HG03575 (cell line): Measurements from ENCODE around the gene ZNF44.
"Not testable (repeated sequence)": the region's sequence is repeated elsewhere in the genome, so short reads cannot be mapped to it uniquely, and the experiment has no call there.

ENCODE experiments used
- ATAC-seq: cut with Tn5 transposase; IDR thresholded peaks from one replicate; pipeline ENCODE4 v1.9.1; 2021; ENCODE audit not compliant: unreplicated experiment, insufficient number of reproducible peaks, low FRiP score; ENCODE audit errors: extremely low read depth

ZNF44 gene

DNA sequence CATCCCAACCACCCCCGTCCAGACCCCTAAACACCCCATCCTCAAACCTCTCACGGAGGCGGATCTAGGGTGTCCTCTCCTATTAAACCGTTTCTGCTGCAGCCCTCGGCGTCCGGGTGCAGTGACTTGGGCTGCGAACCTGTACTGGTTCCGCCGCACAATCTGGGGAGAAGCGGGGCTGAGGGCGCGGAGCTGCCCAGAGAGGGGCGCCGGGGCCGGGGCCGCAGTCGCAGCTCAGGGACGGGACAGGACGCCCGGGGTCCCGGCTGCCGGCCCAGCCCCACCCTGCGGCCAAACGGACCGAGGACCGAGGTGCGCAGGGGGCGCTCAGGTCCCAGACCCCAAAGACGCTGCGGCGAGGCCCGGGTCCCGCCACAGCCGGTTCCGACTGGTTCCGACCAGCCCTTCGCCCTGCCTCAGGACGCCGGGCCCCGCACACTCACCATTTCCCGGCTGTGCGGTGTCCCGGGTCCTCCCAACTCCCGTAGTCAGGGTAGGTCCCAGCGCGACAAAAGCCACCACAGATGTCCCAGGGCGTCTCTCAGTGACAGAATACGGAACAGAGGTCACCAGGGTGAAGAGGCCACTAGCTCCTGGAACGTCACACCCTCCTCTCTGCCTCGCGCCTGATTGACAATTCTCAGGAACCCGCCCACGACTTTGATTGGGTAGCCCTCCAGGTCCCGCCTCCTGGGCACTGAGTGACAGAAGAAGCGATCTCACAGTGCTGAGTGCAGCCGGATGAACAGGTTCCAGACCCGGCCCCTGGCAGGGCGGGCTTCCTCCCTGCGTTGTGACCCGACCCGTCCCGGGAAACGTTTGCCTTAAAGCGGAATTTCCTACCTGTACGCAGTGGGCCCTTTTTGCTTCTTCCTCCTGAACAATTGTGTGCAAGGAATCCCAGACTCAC lies at the start of gene ZNF44:
TSS of gene ZNF44 (minus strand) at position 635 of the 910 bp plus-strand sequence. CDS start at position 446, 189 bp downstream.
- peak; percentile 71 for ATAC-seq

DNA sequence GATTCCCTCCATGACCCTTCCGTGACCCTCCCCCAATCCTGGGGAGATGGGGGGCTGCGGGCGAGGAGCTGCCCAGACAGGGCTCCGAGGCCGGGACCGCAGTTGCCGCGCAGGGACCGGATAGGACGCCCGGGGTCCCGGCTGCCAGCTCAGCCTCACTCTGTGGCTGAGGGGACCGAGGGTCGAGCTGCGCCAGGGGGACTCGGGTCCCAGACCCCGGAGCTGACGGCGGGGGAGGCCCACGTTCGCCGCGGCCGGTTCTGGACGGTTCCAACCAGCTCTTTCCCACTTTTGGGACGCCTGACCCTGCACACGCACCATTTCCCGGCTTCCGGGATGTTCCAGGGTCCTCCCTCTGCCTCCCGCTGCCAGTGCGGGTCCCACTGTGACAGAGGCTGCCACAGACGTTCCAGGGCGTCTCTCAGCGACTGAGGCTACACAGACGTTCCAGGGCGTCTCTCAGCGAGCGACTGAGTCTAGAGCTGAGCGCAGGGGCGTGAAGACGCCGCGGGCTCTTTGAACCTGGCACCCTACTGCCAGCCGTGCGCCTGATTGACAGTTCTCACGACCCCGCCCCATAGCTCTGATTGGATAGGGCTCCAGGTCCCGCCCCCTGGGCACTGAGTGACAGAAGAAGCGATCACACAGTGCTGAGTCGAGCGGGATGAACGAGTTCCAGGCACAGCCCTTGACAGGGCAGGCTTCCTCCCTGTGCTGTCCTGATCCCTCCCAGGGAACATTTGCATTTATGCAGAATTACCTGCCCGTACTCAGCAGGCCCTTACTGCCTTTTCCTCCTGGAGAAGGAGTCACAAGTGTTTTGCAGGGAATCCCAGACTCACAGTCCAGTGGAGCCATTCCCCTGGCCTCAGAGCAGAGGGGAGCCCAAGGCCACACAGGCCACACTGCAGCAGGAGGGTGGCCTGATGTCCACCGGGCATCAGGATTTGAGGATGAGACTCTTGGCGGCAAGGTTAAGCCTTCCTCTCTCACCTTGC lies 38.8 kb upstream of the ZNF44 start, which contains the start of gene ZNF563:
TSS of gene ZNF563 (minus strand) at position 472 of the 998 bp plus-strand sequence. CDS start at position 321, 151 bp downstream.
- ATAC-seq = peak; percentile 45

DNA sequence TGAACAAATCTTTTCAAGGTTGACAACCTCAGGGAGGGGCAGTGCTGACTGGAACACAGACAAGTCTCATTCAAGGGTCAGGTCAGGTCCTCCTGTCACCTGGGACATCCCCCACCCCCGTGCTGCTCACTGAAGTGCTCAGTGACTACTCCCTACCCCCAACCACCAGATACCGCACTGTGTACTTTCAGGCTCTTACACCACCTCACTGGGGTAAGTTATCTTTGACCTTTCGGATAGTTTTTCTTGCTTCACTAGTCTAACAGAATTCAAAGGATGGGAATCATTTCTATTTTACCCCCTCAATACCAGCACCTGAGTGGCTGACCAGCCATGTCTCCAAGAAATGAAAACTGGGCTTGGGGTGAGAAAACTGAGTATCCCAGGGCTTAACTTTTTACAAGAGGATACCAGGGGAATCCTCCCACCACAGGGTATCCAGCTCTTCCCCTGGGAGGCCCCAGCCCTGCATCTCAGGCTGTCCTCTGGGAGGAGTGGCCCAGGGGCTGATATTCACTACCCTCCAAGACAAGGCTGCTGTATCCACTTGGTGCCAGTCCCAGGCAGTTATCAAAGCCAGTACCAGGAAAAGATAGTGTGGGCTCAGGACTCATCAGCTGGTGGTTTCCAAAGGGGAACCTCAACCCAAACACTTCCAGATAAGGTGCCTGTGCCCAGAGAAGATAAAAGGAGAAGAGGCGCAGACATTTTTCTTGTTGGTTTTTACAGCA lies 36.7 kb upstream of the ZNF44 start:
- no peak for ATAC-seq

DNA sequence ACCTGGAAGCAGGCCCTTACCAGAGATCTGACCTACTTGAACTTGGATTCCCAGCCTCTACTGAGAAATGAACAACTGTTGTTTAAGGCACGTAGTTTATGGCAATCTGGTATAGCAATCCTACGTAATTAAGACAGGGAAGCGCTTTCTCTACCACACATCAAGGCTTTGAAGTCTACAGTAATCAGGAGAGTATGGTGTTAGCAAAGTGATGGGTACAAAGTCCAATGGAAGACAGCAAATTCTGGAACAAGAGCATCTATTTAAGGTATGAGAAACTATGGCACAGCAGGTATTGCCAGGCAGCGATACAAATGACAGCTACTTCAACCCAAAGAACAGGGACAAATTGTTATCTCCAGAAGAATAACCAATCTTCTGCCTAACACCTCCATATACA lies 35.7 kb upstream of the ZNF44 start:
- ATAC-seq = no peak

DNA sequence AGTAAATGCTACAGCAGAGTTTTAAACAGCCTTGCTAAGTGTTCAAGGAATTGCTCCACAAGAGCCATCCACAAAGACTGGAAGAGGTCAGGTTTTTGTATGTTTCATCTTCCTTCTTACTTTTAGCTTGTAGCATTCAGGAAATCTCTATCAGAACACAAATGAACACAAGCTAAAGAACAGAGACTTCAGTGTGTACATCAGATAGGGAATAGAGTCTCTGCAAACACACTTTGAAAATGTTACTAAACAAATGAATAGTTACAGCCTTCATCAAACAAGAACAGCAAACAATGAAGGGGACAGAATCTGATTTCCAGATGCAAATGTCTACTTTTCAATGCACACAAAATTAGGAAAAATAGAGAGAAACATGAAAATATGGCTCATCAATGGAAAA lies 31.0 kb upstream of the ZNF44 start:
- ATAC-seq = no peak

DNA sequence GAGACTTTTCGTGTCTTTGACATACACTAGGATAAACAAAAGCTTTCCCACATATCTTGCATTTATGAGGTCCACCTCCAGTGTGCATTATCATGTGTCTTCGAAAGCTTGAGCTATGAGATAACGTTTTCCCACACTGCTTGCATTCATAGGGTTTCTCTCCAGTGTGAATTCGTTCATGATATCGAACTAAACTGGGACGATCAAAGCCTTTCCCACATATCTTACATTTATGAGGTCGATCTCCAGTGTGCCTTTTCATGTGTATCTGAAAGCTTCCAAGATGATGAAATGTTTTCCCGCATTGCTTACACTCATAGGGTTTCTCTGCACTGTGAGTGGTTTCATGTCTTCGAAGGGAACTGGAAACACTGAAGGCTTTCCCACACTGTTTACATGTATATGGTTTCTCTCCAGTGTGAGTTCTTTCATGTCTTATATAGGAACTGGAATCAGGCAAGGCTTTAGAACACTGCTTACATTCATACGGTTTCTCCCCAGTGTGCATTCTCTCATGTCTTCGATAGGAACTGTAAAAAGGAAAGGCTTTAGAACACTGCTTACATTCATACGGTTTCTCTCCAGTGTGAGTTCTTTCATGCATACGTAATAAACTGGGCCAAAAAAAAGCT lies 24.2 kb upstream of the ZNF44 start:
- ATAC-seq = no peak

DNA sequence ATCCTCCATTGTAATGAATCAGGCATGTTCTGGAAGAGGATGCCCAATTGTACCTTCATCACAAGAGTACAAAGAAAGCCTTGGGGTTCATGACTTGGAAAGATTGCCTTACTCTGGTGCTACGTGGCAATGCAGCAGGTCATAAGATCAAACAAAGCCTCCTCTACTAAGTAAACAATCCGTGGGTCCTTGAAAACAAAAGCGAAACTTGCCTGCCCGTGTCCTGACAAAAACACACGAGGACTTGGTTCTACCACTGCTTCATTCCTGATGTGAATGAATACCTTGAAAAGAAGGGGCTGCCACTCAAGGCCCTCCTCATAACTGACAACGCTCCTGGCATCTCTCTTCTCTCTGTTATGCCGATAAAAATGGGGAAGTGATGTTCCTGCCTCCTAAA lies 19.9 kb upstream of the ZNF44 start:
- no peak for ATAC-seq

DNA sequence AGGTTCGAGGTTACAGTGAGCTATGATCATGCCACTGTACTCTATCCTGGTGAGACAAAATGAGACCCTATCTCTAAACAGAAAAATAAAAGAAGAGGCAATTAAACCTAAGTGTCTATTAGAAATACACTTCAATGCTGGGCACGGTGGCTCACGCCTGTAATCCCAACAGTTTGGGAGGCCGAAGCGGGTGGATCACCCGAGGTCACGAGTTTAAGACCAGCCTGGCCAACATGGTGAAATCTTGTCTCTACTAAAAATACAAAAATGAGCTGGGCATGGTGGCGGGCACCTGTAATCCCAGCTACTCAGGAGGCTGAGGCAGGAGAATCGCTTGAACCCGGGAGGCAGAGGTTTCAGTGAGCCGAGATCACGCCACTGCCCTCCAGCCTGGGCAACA lies 14.2 kb upstream of the ZNF44 start:
- not testable (repeated sequence) for ATAC-seq

DNA sequence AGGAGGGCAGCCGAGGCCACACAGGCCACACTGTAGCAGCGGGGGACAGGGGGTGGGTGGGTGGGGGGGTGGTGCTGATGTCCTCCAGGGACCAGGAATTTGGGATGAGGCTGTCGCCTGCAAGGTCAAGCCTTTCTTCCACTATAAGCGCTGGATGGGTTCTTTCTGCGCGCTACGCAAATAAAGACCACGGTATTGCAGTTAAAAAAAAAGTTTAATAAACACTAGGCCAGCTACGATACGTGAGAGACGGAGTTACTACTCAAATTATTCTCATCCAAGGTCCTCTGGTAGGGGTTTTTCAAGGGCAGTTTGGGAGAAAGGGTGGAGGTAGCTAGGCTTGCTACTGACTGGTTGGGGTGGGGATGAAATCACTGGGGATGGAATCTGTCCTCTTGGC lies 508 bp upstream of the ZNF44 start:
- no peak for ATAC-seq

DNA sequence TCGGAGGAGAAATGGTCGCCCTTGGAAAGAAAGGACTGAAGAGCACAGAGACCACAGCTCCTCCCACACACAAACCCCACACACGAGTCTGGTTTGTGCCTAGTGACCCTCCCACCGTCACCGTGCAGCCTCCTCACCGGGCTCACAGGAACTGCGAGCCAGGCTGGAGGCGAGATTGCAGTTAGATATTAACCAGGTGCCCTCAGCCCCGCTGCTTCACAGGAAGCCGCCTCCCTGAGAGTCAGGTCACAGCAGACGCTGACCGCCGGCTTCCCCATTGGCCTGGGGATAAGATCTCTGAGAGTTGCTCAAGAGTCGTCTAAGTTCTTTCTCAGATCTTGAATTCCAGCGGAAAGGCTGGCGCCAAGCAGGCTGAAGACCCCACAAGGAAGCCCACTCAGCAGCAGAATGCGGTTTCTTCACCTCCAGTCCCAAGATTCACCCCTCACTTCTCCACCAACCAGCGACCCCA lies 870 bp downstream of the ZNF44 start:
- ATAC-seq = no peak

DNA sequence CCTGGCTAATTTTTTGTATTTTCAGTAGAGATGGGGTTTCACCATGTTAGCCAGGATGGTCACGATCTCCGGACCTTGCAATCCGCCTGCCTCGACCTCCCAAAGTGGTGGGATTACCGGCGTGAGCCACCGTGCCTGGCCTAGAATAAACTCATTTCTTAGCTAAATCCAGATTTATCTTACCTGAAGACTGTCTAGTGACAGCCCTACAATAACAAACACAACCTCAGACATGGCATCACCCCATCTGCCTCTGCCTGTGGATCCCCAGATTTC lies 5.0 kb downstream of the ZNF44 start:
- ATAC-seq = no peak

DNA sequence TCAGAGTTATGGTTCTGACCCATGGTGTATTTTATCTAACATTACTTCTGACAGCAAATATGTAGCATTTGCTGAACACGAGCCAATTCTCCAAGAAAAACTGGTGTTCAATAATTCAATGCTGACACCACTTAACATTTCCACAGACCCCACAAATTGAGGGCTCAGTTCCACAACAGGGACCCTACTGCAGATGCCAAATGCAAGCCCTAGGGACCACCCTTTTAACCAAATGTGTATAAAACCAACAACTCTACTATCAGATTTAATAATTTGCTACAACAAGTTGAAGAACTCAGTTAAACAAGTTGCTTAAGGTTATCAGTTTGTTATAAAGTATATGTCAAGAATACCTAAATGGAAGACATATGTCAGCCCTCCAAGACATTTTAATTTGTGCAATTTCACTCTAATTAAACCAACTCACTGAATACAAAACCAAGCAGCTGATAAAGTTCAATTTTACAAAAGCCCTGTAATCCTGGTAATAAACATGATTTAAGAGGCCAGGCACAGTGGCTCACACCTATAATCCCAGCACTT lies 6.7 kb downstream of the ZNF44 start:
- ATAC-seq = no peak

DNA sequence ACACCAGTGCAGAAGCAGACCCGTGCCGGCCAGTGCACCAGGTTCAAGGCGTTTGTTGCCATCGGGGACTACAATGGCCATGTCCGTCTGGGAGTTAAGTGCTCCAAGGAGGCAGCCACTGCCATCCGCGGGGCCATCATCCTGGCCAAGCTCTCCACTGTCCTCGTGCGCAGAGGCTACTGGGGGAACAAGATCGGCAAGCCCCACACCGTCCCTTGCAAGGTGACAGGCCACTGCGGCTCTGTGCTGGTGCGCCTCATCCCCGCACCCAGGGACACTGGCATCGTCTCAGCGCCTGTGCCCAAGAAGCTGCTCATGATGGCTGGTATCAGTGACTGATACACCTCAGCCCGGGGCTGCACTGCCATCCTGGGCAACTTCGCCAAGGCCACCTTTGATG lies 10.1 kb downstream of the ZNF44 start:
- no peak for ATAC-seq

DNA sequence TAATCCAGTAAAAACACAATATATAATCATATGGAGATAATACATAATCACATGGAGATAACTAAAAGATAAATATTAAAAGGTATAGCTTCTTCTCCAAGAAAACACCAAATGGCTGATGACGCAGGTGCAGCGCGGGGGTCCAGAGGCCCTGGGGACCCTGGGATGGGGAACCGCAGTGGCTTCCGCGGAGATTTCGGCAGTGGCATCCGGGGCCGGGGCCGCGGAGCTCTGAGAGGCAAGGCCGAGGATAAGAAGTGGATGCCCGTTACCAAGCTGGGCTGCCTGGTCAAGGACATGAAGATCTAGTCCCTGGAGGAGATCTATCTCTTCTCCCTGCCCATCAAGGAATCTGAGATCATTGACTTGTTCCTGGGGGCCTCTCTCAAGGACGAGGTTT lies 10.5 kb downstream of the ZNF44 start:
- no peak for ATAC-seq

DNA sequence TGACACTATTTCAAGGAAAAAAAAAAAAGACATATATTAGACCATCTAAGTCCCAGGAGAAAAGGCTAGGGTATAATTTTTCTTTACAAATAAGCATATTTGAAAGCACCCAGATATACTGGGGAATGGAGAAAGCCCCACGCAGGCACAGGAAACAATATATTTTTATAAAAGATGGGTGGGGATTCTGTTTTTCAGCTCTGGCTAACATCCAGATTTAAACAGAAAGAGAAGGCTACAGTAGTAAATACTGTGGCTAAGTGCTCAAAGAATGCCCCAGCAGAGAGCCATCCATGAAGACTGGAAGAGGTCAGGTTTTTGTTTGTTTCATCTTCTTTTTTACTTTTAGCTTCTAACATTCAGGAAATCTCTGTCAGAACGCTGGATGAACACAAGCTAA lies 16.0 kb downstream of the ZNF44 start:
- ATAC-seq = no peak

DNA sequence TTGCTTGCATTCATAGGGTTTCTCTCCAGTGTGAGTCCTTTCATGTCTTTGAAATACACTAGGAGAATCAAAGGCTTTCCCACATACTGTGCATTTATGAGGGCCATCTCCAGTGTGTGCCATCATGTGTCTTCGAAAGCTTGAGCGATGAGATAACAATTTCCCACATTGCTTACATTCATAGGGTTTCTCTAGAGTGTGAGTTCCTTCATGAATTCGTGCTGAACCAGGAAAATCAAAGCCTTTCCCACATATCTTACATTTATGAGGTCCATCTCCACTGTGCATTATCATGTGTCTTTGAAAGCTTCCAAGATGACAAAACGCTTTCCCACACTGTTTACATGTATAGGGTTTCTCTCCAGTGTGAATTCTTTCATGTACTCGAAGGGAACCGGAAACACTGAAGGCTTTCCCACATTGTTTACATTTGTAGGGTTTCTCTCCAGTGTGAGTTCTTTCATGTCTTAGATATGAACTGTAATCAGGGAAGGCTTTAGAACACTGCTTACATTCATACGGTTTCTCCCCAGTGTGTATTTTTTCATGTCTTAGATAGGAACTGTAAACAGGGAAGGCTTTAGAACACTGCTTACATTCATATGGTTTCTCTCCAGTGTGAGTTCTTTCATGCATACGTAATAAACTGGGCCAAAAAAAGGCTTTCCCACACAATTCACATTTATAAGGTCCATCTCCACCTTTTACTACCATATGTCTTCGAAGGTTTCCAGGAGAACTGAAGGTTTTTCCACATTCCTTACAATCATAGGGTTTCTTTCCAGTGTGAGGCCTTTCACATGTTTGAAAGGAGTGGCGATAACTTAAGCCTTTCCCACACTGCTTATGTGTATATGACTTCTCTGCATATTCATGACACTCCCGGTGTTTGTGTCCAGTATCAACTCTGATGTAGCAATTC lies 21.4 kb downstream of the ZNF44 start:
- no peak for ATAC-seq

DNA sequence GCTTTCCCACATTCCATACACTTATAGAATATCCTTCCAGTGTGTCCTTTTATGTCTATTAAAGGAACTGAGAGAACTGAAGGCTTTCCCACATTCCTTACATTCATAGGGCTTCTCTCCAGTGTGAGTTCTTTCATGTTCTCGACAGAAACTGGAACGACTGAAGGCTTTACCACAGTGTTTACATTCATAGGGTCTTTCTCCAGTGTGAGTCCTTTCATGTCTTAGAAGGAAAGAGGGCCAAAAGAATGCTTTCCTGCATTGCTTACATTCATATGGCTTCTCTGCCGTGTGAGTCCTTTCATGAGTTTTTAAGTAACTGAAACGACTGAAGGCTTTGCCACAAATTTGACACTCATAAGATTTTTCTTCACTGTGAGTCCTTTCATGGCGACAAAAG lies 22.3 kb downstream of the ZNF44 start:
- ATAC-seq = no peak
